Ovary (tissue), 9 donors: ENCODE data around the gene AIDA. TPM values are rescaled to one million over a fixed set of nuclear protein-coding genes. Genes with fewer than 3 reads are reported as not detected.
"Not testable (repeated sequence)": the region's sequence is repeated elsewhere in the genome, so short reads cannot be mapped to it uniquely, and the experiment has no call there.

Experiments
- DNase-seq, 5 donors: peaks; one replicate each; pipeline ENCODE4 v3.0.0-alpha.2; 2019 to 2020
- H3K27ac ChIP-seq, 2 donors: fragments of 200-600 bp; one replicate each; pipeline versions ENCODE4 v1.5.1 to v1.8.0; 2019 to 2022
- H3K27me3 ChIP-seq: fragments of 200-600 bp; one replicate; pipeline ENCODE4 v1.8.0; 2022
- H3K36me3 ChIP-seq: fragments of 200-600 bp; sonication (generic); one replicate; pipeline ENCODE4 v1.5.1; 2019
- H3K4me1 ChIP-seq: one replicate; pipeline ENCODE4 v1.8.1; 2013; ENCODE audit warnings: mild to moderate bottlenecking, moderate library complexity; ENCODE audit not compliant: insufficient read depth
- H3K4me3 ChIP-seq: fragments of 200-600 bp; sonication (generic); one replicate; pipeline ENCODE4 v1.5.1; 2017
- H3K9me3 ChIP-seq, 2 donors: fragments of 200-600 bp in 1 of 2; sonication (generic) in 1 of 2; one replicate each; pipeline versions ENCODE4 v1.5.1 to v1.8.1; 2013 to 2019; ENCODE audit warnings: mild to moderate bottlenecking in 1 of 2, moderate library complexity in 1 of 2
- CTCF ChIP-seq, 3 donors: fragments of 450-650 bp in 2 of 3; fragments of 200-600 bp in 1 of 3; IDR thresholded peaks; one replicate each; pipeline versions ENCODE4 v1.5.1 to v1.8.0; 2016 to 2022; ENCODE audit warnings: antibody characterized with exemption in 3 of 3, mild to moderate bottlenecking in 1 of 3
- EP300 ChIP-seq: sonication (generic); formaldehyde crosslinking; IDR thresholded peaks from one replicate; pipeline ENCODE4 v1.6.1; 2017; ENCODE audit warnings: antibody characterized with exemption
- POLR2A ChIP-seq: fragments of 450-650 bp; IDR thresholded peaks from one replicate; pipeline ENCODE4 v1.6.1; 2017; ENCODE audit warnings: antibody characterized with exemption, mild to moderate bottlenecking, moderate library complexity
- WGBS, 3 donors: extraction: QIAGEN DNeasy Blood & Tissue Kit in 1 of 3; methylation state at CpG; one replicate each; pipeline versions ENCODE4 v1.1.5 to v1.1.7; 2013 to 2017; 5-methylcytosine and 5-hydroxymethylcytosine counted together
- intact Hi-C, 4 donors: fragments of 100-400 bp; cut with DNase I; formaldehyde crosslinking; loops; one replicate each; pipeline versions ENCODE4 v1.11.0 to v1.15.1; 2022 to 2023
- polyA plus RNA-seq, 2 donors: library from polyadenylated mRNA; stranded (reverse); fragments of 200-250 nt in 1 of 2; fragments of 350-450 nt in 1 of 2; fragmentation: Illumina TruSeq in 1 of 2; extraction: RNeasy Lipid Tissue Mini Kit (QIAGEN cat#74804) in 1 of 2; gene quantifications; one replicate each; pipeline ENCODE4 v1.2.3, GENCODE V29; 2013 to 2014
- total RNA-seq, 7 donors: library from RNA; depleted of rRNA in 2 of 7; stranded (reverse); fragments of >200 nt in 2 of 7; fragmentation: NEBNext Ultra II Directional in 3 of 7; extraction: Animal tissue kit (Norgen Biotek cat#: 25700) in 3 of 7; gene quantifications; one replicate each; pipeline versions ENCODE4 v1.1.0 to v1.2.4, GENCODE V29; 2016 to 2023
- donor health status: DM: no; HTN: no; CAD: no; lungs with moderate emphysema.
- donor health status: DM: no; HTN: no; CAD: no.
- donor health status: Bipolar disorder and iron deficiency.
- donor health status: DM: yes; HTN: yes; CAD: no.
- donor health status: DM: no; HTN: no; CAD: no.
- donor health status: DM: yes; HTN: yes; CAD: no.

Gene AIDA
- total and polyA plus RNA-seq, 9 donors = 28.8 to 67.2 (median 54.8) TPM

- Histone ChIP-seq H3K4me3 (no peak overlapping the region), H3K27me3 (no peaks in the 10 kb centered on the region), H3K4me1 (no peaks in the 10 kb centered on the region), H3K36me3 (no peaks in the 10 kb centered on the region), H3K9me3 (no peaks in the 10 kb centered on the region), H3K27ac (no peak overlapping the region)
- TF ChIP-seq POLR2A (no peak), EP300 (no peak), CTCF (IDR thresholded peaks at IDR 0.05) (no peak)
- intact Hi-C loops = no loop called here
- WGBS, 3 donors = 60 to 66% (median 66%) methylated on average over 10 of the region's 10 CpGs
- DNase-seq = peak in 1 of 5 donors; percentile 24
These were observed 42.3 kb upstream of the AIDA start for GRCh38 chr1:222754366-222755139.

DNA sequence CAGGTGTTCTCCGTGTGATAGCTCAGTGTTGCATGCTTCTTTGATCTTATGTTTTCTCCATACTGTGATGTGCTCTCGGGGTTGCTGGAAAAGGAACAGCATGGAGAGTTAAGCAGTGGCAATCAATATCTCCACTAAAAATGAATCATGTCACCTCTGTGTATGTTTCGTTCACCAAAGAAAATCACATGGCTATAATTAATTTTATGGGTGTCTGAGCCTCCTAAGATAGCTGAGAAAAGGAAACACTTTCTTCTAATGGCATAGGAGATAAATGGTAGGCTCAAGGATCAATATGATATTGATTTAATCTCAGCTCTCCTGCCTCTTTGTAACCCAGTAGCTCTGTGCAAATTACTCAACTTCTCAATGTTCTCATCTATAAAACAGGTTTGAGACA is 39.0 kb upstream of the AIDA start:
- intact Hi-C loops = no loop called here
- Histone ChIP-seq H3K27ac (no peak overlapping the region), H3K27me3 (no peaks in the 10 kb centered on the region), H3K36me3 (no peaks in the 10 kb centered on the region), H3K9me3 (no peaks in the 10 kb centered on the region), H3K4me1 (no peaks in the 10 kb centered on the region), H3K4me3 (no peak overlapping the region)
- 80 to 87% (median 81%) methylated on average over 3 of the region's 3 CpGs for WGBS, 3 donors
- TF ChIP-seq EP300 = no peak
- no peak for TF ChIP-seq POLR2A
- no peak for TF ChIP-seq CTCF (IDR thresholded peaks at IDR 0.05)
- no peak for DNase-seq

DNA sequence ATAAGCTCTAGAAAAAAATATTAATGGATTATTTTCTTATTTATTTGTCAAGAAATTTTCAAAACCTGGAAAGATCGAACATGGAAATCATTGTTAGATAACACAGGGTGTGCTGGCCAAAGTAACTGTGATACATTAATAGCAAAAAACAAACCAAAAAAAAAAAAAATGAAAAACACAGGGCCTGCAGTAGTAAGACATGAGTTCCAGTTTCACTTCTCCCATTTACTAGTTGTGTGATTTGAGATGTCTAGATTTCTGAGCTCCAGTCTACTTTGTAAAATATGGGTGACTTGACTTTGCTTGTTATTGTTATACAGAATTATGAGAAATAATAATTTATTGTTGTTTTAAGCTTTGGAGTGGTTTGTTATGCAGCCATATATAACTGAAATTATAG is 38.4 kb upstream of the AIDA start:
- 82 to 93% (median 83%) methylated on average over 1 of the region's 1 CpG for WGBS, 3 donors
- intact Hi-C loops = no loop called here
- Histone ChIP-seq H3K4me3 (no peak overlapping the region), H3K27me3 (no peaks in the 10 kb centered on the region), H3K27ac (no peak overlapping the region), H3K9me3 (no peaks in the 10 kb centered on the region), H3K4me1 (no peaks in the 10 kb centered on the region), H3K36me3 (no peaks in the 10 kb centered on the region)
- no peak for DNase-seq
- TF ChIP-seq CTCF (IDR thresholded peaks at IDR 0.05) (no peak), POLR2A (no peak), EP300 (no peak)

- Histone ChIP-seq H3K9me3 (no peaks in the 10 kb centered on the region), H3K36me3 (no peaks in the 10 kb centered on the region), H3K27ac (no peak overlapping the region), H3K27me3 (no peaks in the 10 kb centered on the region), H3K4me1 (no peaks in the 10 kb centered on the region), H3K4me3 (no peak overlapping the region)
- no peak for DNase-seq
- intact Hi-C loops = no loop called here
- no peak for TF ChIP-seq EP300
- no peak for TF ChIP-seq POLR2A
- no peak for TF ChIP-seq CTCF (IDR thresholded peaks at IDR 0.05)
These were observed 37.6 kb upstream of the AIDA start for GRCh38 chr1:222749927-222750326.

- H3K4me1 ChIP-seq, H3K27ac ChIP-seq, DNase-seq, H3K36me3 ChIP-seq, H3K4me3 ChIP-seq, H3K9me3 ChIP-seq, H3K27me3 ChIP-seq: not testable (repeated sequence)
- intact Hi-C loops = loop anchor here in 1 of 4 donors (5.0 kb wide), 1 partner anchor 340 kb away; no protein-coding TSS in a partner anchor
- WGBS, 3 donors = 95 to 96% (median 96%) methylated on average over 5 of the region's 5 CpGs
These were observed 29.6 kb upstream of the AIDA start for GRCh38 chr1:222741630-222742457.
